Heart right ventricle (tissue), 16 donors: ENCODE measurements around the gene MICALL2. TPM values are rescaled to one million over a fixed set of nuclear protein-coding genes. Genes with fewer than 3 reads are reported as not detected.

Experiments used
- ATAC-seq, 8 donors: fragments of 200-7000 bp; cut with Tn5 transposase; one replicate each; pipeline ENCODE4 v1.9.1; 2020; ENCODE audit warnings: mild to moderate bottlenecking in 8 of 8, moderate library complexity in 8 of 8, moderate number of reproducible peaks in 1 of 8
- DNase-seq, 2 donors: peaks; one replicate each; pipeline ENCODE4 v3.0.0-alpha.2; 2020
- H3K27ac ChIP-seq, 10 donors: fragments of 200-600 bp; sonication (generic) in 2 of 10; one replicate each; pipeline versions ENCODE4 v1.5.0 to v1.8.0; 2020 to 2022; ENCODE audit warnings: mild to moderate bottlenecking in 3 of 10
- H3K27me3 ChIP-seq, 7 donors: fragments of 200-600 bp; one replicate each; pipeline ENCODE4 v1.8.0; 2021 to 2022; ENCODE audit warnings: mild to moderate bottlenecking in 2 of 7
- H3K36me3 ChIP-seq, 9 donors: fragments of 200-600 bp; sonication (generic) in 1 of 9; one replicate each; pipeline versions ENCODE4 v1.5.0 to v1.8.0; 2020 to 2022; ENCODE audit warnings: mild to moderate bottlenecking in 2 of 9
- H3K4me1 ChIP-seq, 9 donors: fragments of 200-600 bp; sonication (generic) in 1 of 9; one replicate each; pipeline versions ENCODE4 v1.5.0 to v1.8.0; 2020 to 2022; ENCODE audit warnings: mild to moderate bottlenecking in 4 of 9
- H3K4me3 ChIP-seq, 10 donors: fragments of 200-600 bp; sonication (generic) in 2 of 10; one replicate each; pipeline versions ENCODE4 v1.5.0 to v1.8.0; 2020 to 2022; ENCODE audit warnings: mild to moderate bottlenecking in 7 of 10, moderate library complexity in 2 of 10
- H3K9me3 ChIP-seq, 11 donors: fragments of 200-600 bp in 10 of 11; sonication (generic) in 2 of 11; one replicate each; pipeline versions ENCODE4 v1.5.0 to v1.8.0; 2013 to 2022; ENCODE audit warnings: mild to moderate bottlenecking in 2 of 11, control low read depth in 1 of 11, moderate library complexity in 1 of 11
- CTCF ChIP-seq, 9 donors: fragments of 200-600 bp; sonication (generic) in 2 of 9; IDR thresholded peaks; one replicate each; pipeline versions ENCODE4 v1.5.0 to v1.8.0; 2021 to 2022; ENCODE audit warnings: antibody characterized with exemption in 9 of 9, mild to moderate bottlenecking in 5 of 9, moderate library complexity in 1 of 9
- WGBS, 2 donors: extraction: QIAGEN DNeasy Blood & Tissue Kit; methylation state at CpG; one replicate each; pipeline ENCODE4 v1.1.7; 2013; ENCODE audit warnings: inconsistent platforms in 1 of 2; 5-methylcytosine and 5-hydroxymethylcytosine counted together
- intact Hi-C, 10 donors: fragments of 100-400 bp; cut with DNase I; formaldehyde crosslinking; loops; one replicate each; pipeline versions ENCODE4 v1.11.1 to v1.14.2; 2022
- polyA plus RNA-seq, 2 donors: library from polyadenylated mRNA; stranded (reverse); fragments of 200-250 nt; gene quantifications; one replicate each; pipeline ENCODE4 v1.2.3, GENCODE V29; 2013
- total RNA-seq, 10 donors: library from RNA; stranded (reverse); fragmentation: NEBNext Ultra II Directional in 3 of 10; extraction: Animal tissue kit (Norgen Biotek cat#: 25700) in 3 of 10; gene quantifications; one replicate each; pipeline versions ENCODE4 v1.2.1 to v1.2.4, GENCODE V29; 2021 to 2023
- donor health status: Arrhythmogenic right ventricular cardiomyopathy.
- donor health status: ischemic (EF 13 %, LVEDD 7.1; RV severe dilation, severe dysfunction).
- donor health status: healthy with polysubstance abuse.
- donor health status: DM: no; HTN: yes; CAD: no.
- donor health status: DM: no; HTN: no; CAD: no.
- donor health status: ischemic (EF 25% LVEDD 6.9; RV normal size, moderate dysfunction).
- donor health status: ischemic (EF 25% LVEDD 5.7; RV mildly dilated, moderate dysfunction).
- donor health status: healthy.
- donor health status: DM: yes; HTN: yes; CAD: no.
- donor health status: Ischemic cardiomyopathy.
- donor health status: ischemic (EF 35%, LVEDD 5.7; RV mildly dilated, moderate dysfunction).
- donor health status: nonischemic (EF 11% LVEDD 7.7; RV severe dilation, severe dysfunction).
- donor health status: DM: yes; HTN: yes; CAD: no.
- donor health status: PGD.
- donor health status: ischemic (EF 29% LVEDD 5.4; RV normal size, mild dysfunction).
- donor health status: nonischemic (EF 23%, LVEDD 6.1; RV moderate dilation, normal function).

Gene MICALL2
- total and polyA plus RNA-seq, 12 donors, result 4.6 to 38.3 (median 8.7) TPM

GRCh38 chr7:1431226-1431625 is 28.0 kb downstream of the MICALL2 start:
- Histone ChIP-seq H3K9me3 (no peaks in the 10 kb centered on the region), H3K4me3 (no peak overlapping the region), H3K27ac (no peak overlapping the region), H3K27me3 (peaks cover 5 to 50% (median 37%) of the 10 kb centered on the region in 7 donors), H3K4me1 (peaks cover 0 to 8% (median 0%) of the 10 kb centered on the region in 9 donors), H3K36me3 (peaks cover 0 to 11% (median 0%) of the 10 kb centered on the region in 9 donors)
- TF ChIP-seq CTCF (IDR thresholded peaks at IDR 0.05), result no peak
- intact Hi-C loops, result loop anchor here in 7 of 10 donors (5.0 to 10.0 kb wide), 4 partner anchors 41 to 236 kb away; no protein-coding TSS in a partner anchor
- 40 to 47% methylated on average over 10 of the region's 10 CpGs for WGBS, 2 donors
- DNase-seq (no peak), ATAC-seq (peak in 1 of 8 donors; percentile 6)

- intact Hi-C loops, result loop anchor here in 7 of 10 donors (5.0 to 10.0 kb wide), 4 partner anchors 42 to 235 kb away; no protein-coding TSS in a partner anchor
- Histone ChIP-seq H3K9me3 (no peaks in the 10 kb centered on the region), H3K27ac (no peak overlapping the region), H3K4me3 (no peak overlapping the region), H3K4me1 (peaks cover 0 to 8% (median 0%) of the 10 kb centered on the region in 9 donors), H3K36me3 (peaks cover 0 to 2% (median 0%) of the 10 kb centered on the region in 9 donors), H3K27me3 (peaks cover 5 to 57% (median 37%) of the 10 kb centered on the region in 7 donors)
- DNase-seq (no peak), ATAC-seq (no peak)
- no peak for TF ChIP-seq CTCF (IDR thresholded peaks at IDR 0.05)
- 61 to 63% methylated on average over 32 of the region's 32 CpGs for WGBS, 2 donors
Observed at GRCh38 chr7:1430056-1430845, 29.0 kb downstream of the MICALL2 start.

- TF ChIP-seq CTCF (IDR thresholded peaks at IDR 0.05), result no peak
- intact Hi-C loops, result loop anchor here in 2 of 10 donors (10.0 kb wide), 2 partner anchors 46 to 204 kb away; no protein-coding TSS in a partner anchor
- H3K9me3 ChIP-seq, result no peaks in the 10 kb centered on the region
- peaks cover 5 to 62% (median 39%) of the 10 kb centered on the region in 7 donors for H3K27me3 ChIP-seq
- DNase-seq (no peak), ATAC-seq (no peak)
- no peak overlapping the region for H3K4me3 ChIP-seq
- H3K36me3 ChIP-seq, result no peaks in the 10 kb centered on the region
- H3K27ac ChIP-seq, result no peak overlapping the region
- WGBS, 2 donors, result 47 to 48% methylated on average over 18 to 20 of the region's 20 CpGs
- peaks cover 0 to 8% (median 0%) of the 10 kb centered on the region in 9 donors for H3K4me1 ChIP-seq
Observed at GRCh38 chr7:1428941-1429501, 30.2 kb downstream of the MICALL2 start.

- Histone ChIP-seq H3K36me3 (no peaks in the 10 kb centered on the region), H3K27ac (no peak overlapping the region), H3K4me1 (peaks cover 0 to 10% (median 3%) of the 10 kb centered on the region in 9 donors), H3K27me3 (peaks cover 5 to 68% (median 55%) of the 10 kb centered on the region in 7 donors), H3K4me3 (no peak overlapping the region), H3K9me3 (no peaks in the 10 kb centered on the region)
- no peak for TF ChIP-seq CTCF (IDR thresholded peaks at IDR 0.05)
- DNase-seq (no peak), ATAC-seq (no peak)
- WGBS, 2 donors, result 89% methylated on average over 13 of the region's 13 CpGs
- intact Hi-C loops, result loop anchor here in 2 of 10 donors (10.0 kb wide), 2 partner anchors 48 to 202 kb away; no protein-coding TSS in a partner anchor
Observed at GRCh38 chr7:1427064-1427657, 32.1 kb downstream of the MICALL2 start.
